Measurements from ENCODE around the gene THSD4. TPM values are rescaled to one million over a fixed set of nuclear protein-coding genes. Genes with fewer than 3 reads are reported as not detected.

The THSD4 gene
- total RNA-seq, 2 experiments from 2014 or later: not detected

GRCh38 chr15:71434774-71435173 lies 319.5 kb downstream of the THSD4 start:
- ChIA-PET CTCF (ENCODE audit: unreplicated experiment) (no interaction called here), POLR2A (no interaction called here)
- no TSS peak for BruUV-seq (replicated peaks)
- no peak overlapping the region for H3K4me2 ChIP-seq (ENCODE audit: low read length)
- no peaks in the 10 kb centered on the region for H3K4me1 ChIP-seq (ENCODE audit: insufficient read depth, low read length, poor library complexity, severe bottlenecking)
- H3K27ac ChIP-seq (ENCODE audit: low read depth, low read length, poor library complexity, severe bottlenecking): no peak overlapping the region
- intact Hi-C loops (cut with micrococcal nuclease; ENCODE audit: unreplicated experiment): no loop called here
- no peaks in the 10 kb centered on the region for H3K36me3 ChIP-seq (ENCODE audit: insufficient read depth, low read length)
- H4K20me1 ChIP-seq (ENCODE audit: insufficient read depth, low read length): no peaks in the 10 kb centered on the region
- H3K9me3 ChIP-seq (ENCODE audit: low read length): no peaks in the 10 kb centered on the region
- no peak for DNase-seq (ENCODE audit: low spot score)
- H2AFZ ChIP-seq (ENCODE audit: low read length): no peak overlapping the region
- no peaks in the 10 kb centered on the region for H3K79me2 ChIP-seq (ENCODE audit: insufficient read depth, low read depth, low read length)
- no peaks in the 10 kb centered on the region for H3K9me2 ChIP-seq (ENCODE audit: insufficient read depth, low read length)
- no peak for TF ChIP-seq EZH2phosphoT487 (IDR thresholded peaks at IDR 0.05; ENCODE audit: borderline replicate concordance, low read depth, low read length)
- no peak for TF ChIP-seq CTCF (conservative IDR thresholded peaks at IDR 0.05; ENCODE audit: low read length)
- H3K4me3 ChIP-seq (ENCODE audit: low read depth, low read length, poor library complexity, severe bottlenecking): no peak overlapping the region

- TF ChIP-seq CTCF (conservative IDR thresholded peaks at IDR 0.05; ENCODE audit: low read length) (no peak), EZH2phosphoT487 (IDR thresholded peaks at IDR 0.05; ENCODE audit: borderline replicate concordance, low read depth, low read length) (no peak)
- Histone ChIP-seq H3K27ac (ENCODE audit: low read depth, low read length, poor library complexity, severe bottlenecking) (no peak overlapping the region), H2AFZ (ENCODE audit: low read length) (no peak overlapping the region), H3K79me2 (ENCODE audit: insufficient read depth, low read depth, low read length) (no peaks in the 10 kb centered on the region), H4K20me1 (ENCODE audit: insufficient read depth, low read length) (no peaks in the 10 kb centered on the region), H3K4me3 (ENCODE audit: low read depth, low read length, poor library complexity, severe bottlenecking) (no peak overlapping the region), H3K9me3 (ENCODE audit: low read length) (no peaks in the 10 kb centered on the region), H3K36me3 (ENCODE audit: insufficient read depth, low read length) (no peaks in the 10 kb centered on the region), H3K4me1 (ENCODE audit: insufficient read depth, low read length, poor library complexity, severe bottlenecking) (no peaks in the 10 kb centered on the region), H3K9me2 (ENCODE audit: insufficient read depth, low read length) (no peaks in the 10 kb centered on the region), H3K4me2 (ENCODE audit: low read length) (no peak overlapping the region)
- no TSS peak for BruUV-seq (replicated peaks)
- POLR2A ChIA-PET: no interaction called here
- CTCF ChIA-PET (ENCODE audit: unreplicated experiment): no interaction called here
- intact Hi-C loops (cut with micrococcal nuclease; ENCODE audit: unreplicated experiment): no loop called here
- DNase-seq (ENCODE audit: low spot score): no peak
Measured at GRCh38 chr15:71435552-71435951, 320.3 kb downstream of the THSD4 start.

- Histone ChIP-seq H3K79me2 (ENCODE audit: insufficient read depth, low read depth, low read length) (no peaks in the 10 kb centered on the region), H3K9me2 (ENCODE audit: insufficient read depth, low read length) (no peaks in the 10 kb centered on the region), H4K20me1 (ENCODE audit: insufficient read depth, low read length) (no peaks in the 10 kb centered on the region), H3K36me3 (ENCODE audit: insufficient read depth, low read length) (no peaks in the 10 kb centered on the region), H3K4me3 (ENCODE audit: low read depth, low read length, poor library complexity, severe bottlenecking) (no peak overlapping the region), H3K27ac (ENCODE audit: low read depth, low read length, poor library complexity, severe bottlenecking) (no peak overlapping the region), H3K4me2 (ENCODE audit: low read length) (no peak overlapping the region), H2AFZ (ENCODE audit: low read length) (no peak overlapping the region), H3K4me1 (ENCODE audit: insufficient read depth, low read length, poor library complexity, severe bottlenecking) (no peaks in the 10 kb centered on the region), H3K9me3 (ENCODE audit: low read length) (no peaks in the 10 kb centered on the region)
- POLR2A ChIA-PET: no interaction called here
- CTCF ChIA-PET (ENCODE audit: unreplicated experiment): no interaction called here
- intact Hi-C loops (cut with micrococcal nuclease; ENCODE audit: unreplicated experiment): no loop called here
- no peak for TF ChIP-seq EZH2phosphoT487 (IDR thresholded peaks at IDR 0.05; ENCODE audit: borderline replicate concordance, low read depth, low read length)
- no peak for TF ChIP-seq CTCF (conservative IDR thresholded peaks at IDR 0.05; ENCODE audit: low read length)
- BruUV-seq (replicated peaks): no TSS peak
- DNase-seq (ENCODE audit: low spot score): no peak
Measured at GRCh38 chr15:71436854-71437253, 321.6 kb downstream of the THSD4 start.
